Aorta (tissue), 5 donors: Measurements from ENCODE around the gene DAP3. TPM values are rescaled to one million over a fixed set of nuclear protein-coding genes. Genes with fewer than 3 reads are reported as not detected.
"Not testable (repeated sequence)": the region's sequence is repeated elsewhere in the genome, so short reads cannot be mapped to it uniquely, and the experiment has no call there.

ENCODE experiments used
- ATAC-seq: fragments of 200-7000 bp; cut with Tn5 transposase; one replicate; pipeline ENCODE4 v1.9.1; 2022; ENCODE audit warnings: moderate library complexity; ENCODE audit not compliant: low FRiP score
- DNase-seq, 2 donors: peaks; one replicate each; pipeline ENCODE4 v3.0.0-alpha.2; 2020
- H3K27ac ChIP-seq, 2 donors: one replicate each; pipeline ENCODE4 v1.5.1; 2013; ENCODE audit warnings: low read length in 2 of 2, mild to moderate bottlenecking in 2 of 2, moderate library complexity in 2 of 2, control low read depth in 1 of 2, inconsistent platforms in 1 of 2, low read depth in 1 of 2
- H3K27me3 ChIP-seq, 2 donors: one replicate each; pipeline ENCODE4 v1.6.1; 2013; ENCODE audit warnings: control low read depth in 1 of 2, low read length in 1 of 2, mild to moderate bottlenecking in 1 of 2, moderate library complexity in 1 of 2; ENCODE audit not compliant: insufficient read depth in 2 of 2, control insufficient read depth in 1 of 2
- H3K36me3 ChIP-seq, 2 donors: one replicate each; pipeline ENCODE4 v1.6.1; 2013; ENCODE audit warnings: control low read depth in 1 of 2, low read length in 1 of 2, mild to moderate bottlenecking in 1 of 2; ENCODE audit not compliant: insufficient read depth in 2 of 2, control insufficient read depth in 1 of 2
- H3K4me1 ChIP-seq, 2 donors: one replicate each; pipeline ENCODE4 v1.6.1; 2013; ENCODE audit warnings: low read length in 2 of 2, control low read depth in 1 of 2, mild to moderate bottlenecking in 1 of 2, moderate library complexity in 1 of 2; ENCODE audit not compliant: insufficient read depth in 2 of 2, control insufficient read depth in 1 of 2
- H3K4me3 ChIP-seq, 2 donors: one replicate each; pipeline ENCODE4 v1.5.1; 2013; ENCODE audit warnings: low read length in 2 of 2, control low read depth in 1 of 2, mild to moderate bottlenecking in 1 of 2
- H3K9me3 ChIP-seq: one replicate; pipeline ENCODE4 v1.6.1; 2013; ENCODE audit warnings: mild to moderate bottlenecking, low read length; ENCODE audit not compliant: control insufficient read depth
- WGBS, 2 donors: extraction: QIAGEN DNeasy Blood & Tissue Kit; methylation state at CpG; one replicate each; pipeline ENCODE4 v1.1.7; 2013; 5-methylcytosine and 5-hydroxymethylcytosine counted together
- intact Hi-C, 2 donors: fragments of 100-400 bp; cut with DNase I; formaldehyde crosslinking; loops; one replicate each; pipeline versions ENCODE4 v1.14.2 to v1.15.0; 2022
- long read RNA-seq, 2 donors: library from polyadenylated mRNA; unstranded; transcript quantifications; one replicate each; pipeline ENCODE4 v2.0.0, GENCODE V29; 2020 to 2021
- polyA plus RNA-seq, 2 donors: library from polyadenylated mRNA; stranded (reverse); fragments of 200-250 nt; gene quantifications; one replicate each; pipeline ENCODE4 v1.2.3, GENCODE V29; 2013
- total RNA-seq, 2 donors: library from RNA; stranded (reverse); fragmentation: NEBNext Ultra II Directional; extraction: Animal tissue kit (Norgen Biotek cat#: 25700); gene quantifications; one replicate each; pipeline ENCODE4 v1.2.1, GENCODE V29; 2021
- donor health status: healthy with polysubstance abuse.
- donor health status: Bipolar disorder and iron deficiency.
- donor health status: DM: no; HTN: no; CAD: no.
- donor health status: DM: no; HTN: no; CAD: no.
- donor health status: DM: yes; HTN: yes; CAD: no.

DAP3 gene
- total RNA-seq (10 to 100 TPM; 67.5 to 76.7 TPM), polyA plus RNA-seq (10 to 100 TPM; 56.1 to 59.1 TPM)
- long read RNA-seq, donor 1, transcript DAP3-202 (13 exons, 2,089 nt), result major isoform, 61 of 135 reads
- long read RNA-seq, donor 1, transcript DAP3-201 (13 exons, 1,649 nt), result minor isoform, 40 of 135 reads
- long read RNA-seq, donor 1, partial matches to known transcripts, result 13 of 135 reads
- long read RNA-seq, donor 1, other reads (novel, unspliced or antisense), result 16 of 135 reads
- long read RNA-seq, donor 2, transcript DAP3-202 (13 exons, 2,089 nt), result major isoform, 7 of 23 reads
- long read RNA-seq, donor 2, partial matches to known transcripts, result 3 of 23 reads
- long read RNA-seq, donor 2, other reads (novel, unspliced or antisense), result 8 of 23 reads

DNA sequence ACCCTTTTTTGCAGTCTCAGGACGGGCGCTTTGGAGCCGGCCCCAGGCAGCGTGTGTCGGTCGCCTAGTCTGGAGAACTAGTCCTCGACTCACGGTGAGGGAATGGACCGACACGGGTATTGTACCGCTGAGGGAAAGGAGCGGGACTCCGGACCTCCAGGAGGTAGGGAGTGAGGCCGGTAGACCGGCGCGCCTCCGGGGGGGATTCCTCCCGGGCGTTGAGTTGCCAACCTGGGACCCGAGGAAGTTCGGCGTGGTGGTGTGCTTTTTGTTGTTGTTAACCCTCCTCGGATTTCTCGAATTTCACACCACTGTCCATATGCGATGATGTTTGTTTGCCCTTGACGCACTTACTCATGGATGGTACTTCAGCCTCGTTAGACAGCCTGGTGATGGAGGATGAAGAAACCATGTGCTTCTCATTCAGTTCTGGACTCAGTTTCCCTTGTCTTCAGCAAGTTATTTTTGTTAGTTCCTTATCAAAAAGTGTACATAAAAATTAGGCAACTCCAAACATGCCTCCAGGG lies at the start of gene DAP3:
DAP3 (plus strand) TSS at position 11 of the 527 bp plus-strand sequence. CDS start 20,689 bp downstream, outside the sequence.
- WGBS, 2 donors, result 0 to 1% methylated on average over 28 of the region's 28 CpGs
- H3K9me3 ChIP-seq, H3K4me1 ChIP-seq, H3K36me3 ChIP-seq, H3K27me3 ChIP-seq, intact Hi-C loops, DNase-seq, ATAC-seq: not testable (repeated sequence)
- H3K27ac ChIP-seq, result peak within 1 kb of the TSS; percentile 59 to 90
- peak within 1 kb of the TSS; percentile 56 to 67 for H3K4me3 ChIP-seq

DNA sequence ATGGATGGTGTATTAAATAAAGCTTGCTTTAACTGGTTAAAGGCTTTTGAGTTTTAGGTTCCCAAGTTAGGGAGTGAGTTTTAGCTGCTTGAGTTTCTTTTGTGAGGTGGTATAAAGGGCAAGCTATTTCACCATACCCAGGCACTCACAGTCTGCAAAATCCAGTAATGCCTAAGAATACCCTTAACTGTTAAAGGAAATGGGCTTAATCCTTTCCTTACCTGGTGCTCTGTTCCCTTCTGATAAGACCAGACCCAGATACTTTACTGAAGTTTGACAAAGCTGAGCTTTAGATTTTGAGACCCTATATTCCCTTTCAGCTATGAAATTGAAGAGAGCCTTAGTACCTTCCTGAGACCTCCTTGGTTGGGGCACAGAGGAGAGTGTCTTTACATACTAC lies 48.5 kb upstream of the DAP3 start:
- no peak for ATAC-seq
- no peaks in the 10 kb centered on the region for H3K36me3 ChIP-seq
- no peak for DNase-seq
- H3K27ac ChIP-seq, result no peak overlapping the region
- no peak overlapping the region for H3K4me3 ChIP-seq
- H3K4me1 ChIP-seq, result no peaks in the 10 kb centered on the region
- peaks cover 2% of the 10 kb centered on the region for H3K9me3 ChIP-seq
- H3K27me3 ChIP-seq, result no peaks in the 10 kb centered on the region
- intact Hi-C loops, result loop anchor here (5.0 to 10.0 kb wide), 2 partner anchors 33 to 386 kb away; partner anchors contain the start of gene ENTREP3 (in 1 of the 2)

DNA sequence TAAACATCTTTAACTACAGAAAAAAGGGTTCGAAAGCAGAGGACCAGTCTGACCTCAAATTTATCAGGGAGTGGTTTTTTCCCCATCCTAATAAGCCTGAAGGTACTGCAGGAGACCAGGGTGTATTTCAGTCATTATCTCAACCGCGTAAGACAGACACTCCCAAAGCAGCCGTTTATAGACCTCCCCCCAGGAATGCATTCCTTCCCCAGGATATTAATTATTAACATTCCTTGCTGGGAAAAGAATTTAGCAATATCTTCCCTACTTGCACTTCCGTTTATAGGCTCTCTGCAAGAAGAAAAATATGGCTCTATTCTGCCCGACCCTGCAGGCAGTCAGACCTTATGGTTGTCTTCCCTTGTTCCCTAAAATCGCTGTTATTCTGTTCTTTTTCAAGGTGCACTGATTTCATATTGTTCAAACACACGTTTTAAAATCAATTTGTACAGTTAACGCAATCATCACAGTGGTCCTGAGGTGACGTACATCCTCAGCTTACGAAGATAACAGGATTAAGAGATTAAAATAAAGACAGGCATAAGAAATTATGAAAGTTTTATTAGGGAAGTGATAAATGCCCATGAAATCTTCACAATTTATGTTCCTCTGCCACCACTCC lies 46.2 kb upstream of the DAP3 start:
- not testable (repeated sequence) for ATAC-seq, H3K4me1 ChIP-seq, H3K9me3 ChIP-seq, H3K36me3 ChIP-seq, DNase-seq, H3K4me3 ChIP-seq, H3K27ac ChIP-seq, H3K27me3 ChIP-seq
- intact Hi-C loops, result loop anchor here (5.0 to 10.0 kb wide), 2 partner anchors 35 to 388 kb away; partner anchors contain the start of gene ENTREP3 (in 1 of the 2)
- WGBS, 2 donors, result 82 to 84% methylated on average over 11 of the region's 11 CpGs

DNA sequence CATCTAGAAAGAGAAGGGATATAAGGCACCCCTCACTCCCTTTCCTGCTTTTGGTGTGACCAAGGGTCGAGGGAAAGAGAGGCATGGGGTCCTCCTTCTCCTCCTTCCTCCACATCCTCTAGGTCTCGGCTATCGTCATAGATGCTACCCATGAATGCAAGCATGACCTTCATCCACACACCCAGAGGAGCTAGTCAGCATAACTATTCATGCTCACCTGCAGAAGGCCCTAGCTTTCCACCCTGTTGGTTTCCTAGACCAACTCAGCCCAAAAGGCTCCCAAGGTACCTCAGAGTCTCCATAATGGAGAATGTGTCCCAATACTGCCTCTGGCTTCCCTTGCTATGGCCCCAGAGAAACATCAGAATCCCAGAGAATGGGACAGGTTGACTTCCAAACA lies 45.7 kb upstream of the DAP3 start:
- Histone ChIP-seq H3K4me3 (no peak overlapping the region), H3K9me3 (peaks cover 2% of the 10 kb centered on the region), H3K36me3 (no peaks in the 10 kb centered on the region), H3K27me3 (no peaks in the 10 kb centered on the region), H3K27ac (no peak overlapping the region), H3K4me1 (no peaks in the 10 kb centered on the region)
- DNase-seq (no peak), ATAC-seq (no peak)
- intact Hi-C loops, result loop anchor here (5.0 to 10.0 kb wide), 2 partner anchors 36 to 388 kb away; partner anchors contain the start of gene ENTREP3 (in 1 of the 2)
- WGBS, 2 donors, result 91 to 93% methylated on average over 3 of the region's 3 CpGs

DNA sequence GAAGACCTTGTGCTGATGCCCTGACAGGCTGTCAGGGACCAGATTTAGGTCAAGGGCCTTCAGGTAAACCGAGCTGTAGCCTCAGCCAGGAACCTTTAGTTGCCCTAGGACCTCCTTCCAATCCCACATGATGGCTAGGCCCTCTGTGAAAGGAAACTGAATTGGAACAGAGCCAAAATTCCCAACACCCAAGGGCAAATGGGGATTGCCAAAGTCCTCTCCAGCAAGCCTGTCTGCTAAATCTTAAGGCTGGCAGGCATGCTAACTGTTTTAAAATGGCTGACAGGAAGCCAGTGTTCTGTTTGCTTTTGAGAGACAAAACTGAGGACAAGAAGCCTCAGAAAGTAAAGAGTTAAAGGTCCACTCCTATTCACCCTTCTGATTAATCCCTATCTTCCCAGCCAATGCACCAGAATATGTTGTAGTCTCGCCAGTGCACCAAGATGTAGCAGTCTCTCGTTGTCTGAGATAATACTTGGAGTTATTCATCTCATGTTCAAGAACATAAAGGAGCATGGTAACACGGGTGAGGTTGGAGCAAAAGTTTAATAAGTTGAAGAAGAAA lies 43.8 kb upstream of the DAP3 start:
- H3K27me3 ChIP-seq, result no peaks in the 10 kb centered on the region
- intact Hi-C loops, result loop anchor here in 1 of 2 donors (10.0 kb wide), 1 partner anchor 390 kb away; the partner anchor contains the start of gene ENTREP3
- H3K36me3 ChIP-seq, result no peaks in the 10 kb centered on the region
- H3K4me1 ChIP-seq, result no peaks in the 10 kb centered on the region
- 22 to 32% methylated on average over 4 of the region's 4 CpGs for WGBS, 2 donors
- peaks cover 2% of the 10 kb centered on the region for H3K9me3 ChIP-seq
- no peak overlapping the region for H3K4me3 ChIP-seq
- H3K27ac ChIP-seq, result peak overlapping the region; percentile 69 to 78
- DNase-seq (no peak), ATAC-seq (no peak)

DNA sequence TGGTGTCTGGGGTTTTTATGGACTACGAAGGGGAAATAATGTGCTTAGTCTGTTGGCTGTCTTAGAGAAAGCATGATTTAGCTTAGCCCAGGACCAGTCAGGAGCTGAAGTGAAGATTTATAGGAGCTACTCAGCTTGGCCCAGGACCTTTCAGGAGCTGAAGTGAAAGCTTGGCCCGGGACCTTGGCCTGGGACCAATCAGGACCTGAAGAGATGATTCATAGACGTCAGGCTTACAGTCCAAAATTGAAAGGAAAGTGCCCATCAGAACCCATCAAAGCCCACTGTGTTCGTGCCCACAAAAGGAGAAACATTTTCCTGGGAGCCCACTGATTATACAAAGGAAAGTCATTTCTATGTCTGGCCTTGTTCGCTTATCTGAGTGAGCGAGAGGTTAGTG lies 43.2 kb upstream of the DAP3 start:
- Histone ChIP-seq H3K4me3 (no peak overlapping the region), H3K27ac (peak overlapping the region; percentile 69 to 78)
- peak; percentile 73 to 86 for DNase-seq

DNA sequence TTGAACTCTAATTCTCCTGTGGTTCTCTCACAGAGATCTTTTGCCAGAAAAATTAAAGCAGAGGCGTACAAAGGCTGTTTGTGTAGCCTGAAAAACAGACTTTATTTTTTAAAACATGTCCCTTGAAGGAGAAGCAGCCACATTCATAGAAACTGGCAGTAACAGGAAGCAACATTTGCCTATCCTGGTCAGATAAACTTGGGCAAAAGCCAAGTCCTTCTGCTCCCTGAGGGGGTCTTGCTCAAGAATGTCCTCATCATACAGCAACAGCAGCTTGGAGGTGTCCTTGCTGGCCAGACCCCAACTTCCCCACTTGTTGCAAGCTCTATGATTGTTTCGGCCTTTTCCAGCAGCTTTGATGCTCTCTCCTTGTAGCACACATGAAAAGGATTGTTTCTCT lies 42.6 kb upstream of the DAP3 start:
- no peak overlapping the region for H3K4me3 ChIP-seq
- no peaks in the 10 kb centered on the region for H3K4me1 ChIP-seq
- intact Hi-C loops, result loop anchor here in 1 of 2 donors (10.0 kb wide), 1 partner anchor 392 kb away; the partner anchor contains the start of gene ENTREP3
- no peak overlapping the region for H3K27ac ChIP-seq
- H3K36me3 ChIP-seq, result no peaks in the 10 kb centered on the region
- 65% methylated on average over 2 of the region's 2 CpGs for WGBS, 2 donors
- peaks cover 2% of the 10 kb centered on the region for H3K9me3 ChIP-seq
- no peaks in the 10 kb centered on the region for H3K27me3 ChIP-seq
- DNase-seq (no peak), ATAC-seq (no peak)

More for the DNA sequence above, 43.2 kb upstream of the DAP3 start:
- H3K36me3 ChIP-seq, result no peaks in the 10 kb centered on the region
- intact Hi-C loops, result loop anchor here in 1 of 2 donors (10.0 kb wide), 1 partner anchor 391 kb away; the partner anchor contains the start of gene ENTREP3
- H3K4me1 ChIP-seq, result no peaks in the 10 kb centered on the region
- 28 to 32% methylated on average over 6 of the region's 6 CpGs for WGBS, 2 donors
- peak; percentile 67 for ATAC-seq
- peaks cover 2% of the 10 kb centered on the region for H3K9me3 ChIP-seq
- no peaks in the 10 kb centered on the region for H3K27me3 ChIP-seq
